Panc1 (cell line): ENCODE results near the gene ATP10A. TPM values are rescaled to one million over a fixed set of nuclear protein-coding genes. Genes with fewer than 3 reads are reported as not detected.

Experiments
- ATAC-seq: fragments of 200-7000 bp; cut with Tn5 transposase; 2 replicates; pipeline ENCODE4 v1.9.1; 2020; ENCODE audit warnings: mild to moderate bottlenecking, moderate library complexity
- BruUV-seq: library from RNA; stranded (reverse); fragments of 400-500 nt; replicated peaks from 2 replicates; lab custom pipeline; 2021; lab: Mats Ljungman, UMichigan
- CTCF ChIA-PET: fragments of 300-600 bp; sonication (Branson Sonifier 250); formaldehyde crosslinking; loops from one replicate; lab custom pipeline; 2022; ENCODE audit warnings: antibody characterized with exemption; lab: Charles Lee
- POLR2A ChIA-PET: fragments of 300-600 bp; sonication (Branson Sonifier 250); formaldehyde crosslinking; loops from one replicate; lab custom pipeline; 2022; ENCODE audit warnings: antibody characterized with exemption; lab: Charles Lee
- DNase-seq: peaks from one replicate; pipeline ENCODE4 v3.0.0-alpha.2; 2010; ENCODE audit warnings: low read depth, low spot score
- H3K27ac ChIP-seq: 2 replicates; pipeline ENCODE4 v1.5.1; 2011; ENCODE audit warnings: mild to moderate bottlenecking, low read length, inconsistent platforms
- H3K27me3 ChIP-seq: fragments of 200-500 bp; sonication (Bioruptor generic); 2 replicates; pipeline ENCODE4 v1.6.0; 2014; ENCODE audit warnings: low read length, inconsistent platforms; ENCODE audit not compliant: control insufficient read depth, insufficient read depth
- H3K36me3 ChIP-seq: fragments of 200-500 bp; sonication (Bioruptor generic); 2 replicates; pipeline ENCODE4 v1.5.1; 2014; ENCODE audit warnings: inconsistent platforms, mild to moderate bottlenecking, low read length, moderate library complexity; ENCODE audit not compliant: control insufficient read depth, insufficient read depth
- H3K4me1 ChIP-seq: 2 replicates; pipeline ENCODE4 v1.5.1; 2011; ENCODE audit warnings: inconsistent platforms, mild to moderate bottlenecking, low read length, moderate library complexity; ENCODE audit not compliant: control insufficient read depth, insufficient read depth
- H3K4me3 ChIP-seq, 2 experiments: 2 replicates each; pipeline ENCODE4 v1.5.1; 2011 to 2012; ENCODE audit warnings: low read depth in 2 of 2, low read length in 2 of 2, mild to moderate bottlenecking in 2 of 2, inconsistent platforms in 1 of 2, moderate library complexity in 1 of 2
- H3K9me3 ChIP-seq: fragments of 200-500 bp; sonication (Bioruptor generic); 2 replicates; pipeline ENCODE4 v1.5.1; 2014; ENCODE audit warnings: low read depth, mild to moderate bottlenecking, inconsistent platforms, low read length, moderate library complexity; ENCODE audit not compliant: control insufficient read depth, insufficient read depth
- POLR2AphosphoS5 ChIP-seq: IDR thresholded peaks from 2 replicates; pipeline ENCODE4 v1.6.1; 2012; ENCODE audit warnings: mild to moderate bottlenecking, low read depth, low read length, moderate library complexity
- SIN3A ChIP-seq: IDR thresholded peaks from 2 replicates; pipeline ENCODE4 v1.6.1; 2012; ENCODE audit warnings: low read depth, mild to moderate bottlenecking, low read length, moderate library complexity, borderline replicate concordance; ENCODE audit not compliant: insufficient read depth
- TCF7L2 ChIP-seq: IDR thresholded peaks from 2 replicates; pipeline ENCODE4 v1.6.1; 2011; ENCODE audit warnings: mild to moderate bottlenecking, low read depth, low read length, inconsistent platforms
- in situ Hi-C: cut with HindIII; loops from 2 replicates; pipeline ENCODE4 v1.10.0; 2016; ENCODE audit warnings: low sequenced_read_pairs, low pct_unique_long_range_greater_than_20kb
- intact Hi-C: fragments of 100-400 bp; cut with micrococcal nuclease; formaldehyde crosslinking; loops from one replicate; pipeline ENCODE4 v1.10.0; 2022; ENCODE audit not compliant: unreplicated experiment
- total RNA-seq: library from RNA; stranded (reverse); gene quantifications from one replicate; pipeline ENCODE4 v1.2.1, GENCODE V29; 2021; ENCODE audit not compliant: unreplicated experiment
- TF ChIP-seq, protein P1 (sequence below), 2 experiments: IDR thresholded peaks; 2 replicates each; pipeline ENCODE4 v1.6.1; 2011 to 2012; ENCODE audit warnings: low read depth in 2 of 2, control low read depth in 1 of 2, low read length in 1 of 2, mild to moderate bottlenecking in 1 of 2, moderate library complexity in 1 of 2; ENCODE audit not compliant: insufficient read depth in 1 of 2
- TF ChIP-seq, protein P2 (sequence below): fragments of 450-650 bp; IDR thresholded peaks from 2 replicates; pipeline ENCODE4 v1.5.1; 2017; ENCODE audit warnings: mild to moderate bottlenecking

The ATP10A gene
- total RNA-seq, 1 experiment from 2014 or later = 0.31 TPM

GRCh38 chr15:25770031-25770430 lies 93.1 kb downstream of the ATP10A start:
- Histone ChIP-seq H3K27ac (no peak overlapping the region), H3K4me1 (no peaks in the 10 kb centered on the region), H3K9me3 (no peaks in the 10 kb centered on the region), H3K4me3 (no peak overlapping the region), H3K27me3 (no peaks in the 10 kb centered on the region), H3K36me3 (no peaks in the 10 kb centered on the region)
- TF ChIP-seq SIN3A (no peak), POLR2AphosphoS5 (no peak), TCF7L2 (no peak)
- TF ChIP-seq, protein P1, sequence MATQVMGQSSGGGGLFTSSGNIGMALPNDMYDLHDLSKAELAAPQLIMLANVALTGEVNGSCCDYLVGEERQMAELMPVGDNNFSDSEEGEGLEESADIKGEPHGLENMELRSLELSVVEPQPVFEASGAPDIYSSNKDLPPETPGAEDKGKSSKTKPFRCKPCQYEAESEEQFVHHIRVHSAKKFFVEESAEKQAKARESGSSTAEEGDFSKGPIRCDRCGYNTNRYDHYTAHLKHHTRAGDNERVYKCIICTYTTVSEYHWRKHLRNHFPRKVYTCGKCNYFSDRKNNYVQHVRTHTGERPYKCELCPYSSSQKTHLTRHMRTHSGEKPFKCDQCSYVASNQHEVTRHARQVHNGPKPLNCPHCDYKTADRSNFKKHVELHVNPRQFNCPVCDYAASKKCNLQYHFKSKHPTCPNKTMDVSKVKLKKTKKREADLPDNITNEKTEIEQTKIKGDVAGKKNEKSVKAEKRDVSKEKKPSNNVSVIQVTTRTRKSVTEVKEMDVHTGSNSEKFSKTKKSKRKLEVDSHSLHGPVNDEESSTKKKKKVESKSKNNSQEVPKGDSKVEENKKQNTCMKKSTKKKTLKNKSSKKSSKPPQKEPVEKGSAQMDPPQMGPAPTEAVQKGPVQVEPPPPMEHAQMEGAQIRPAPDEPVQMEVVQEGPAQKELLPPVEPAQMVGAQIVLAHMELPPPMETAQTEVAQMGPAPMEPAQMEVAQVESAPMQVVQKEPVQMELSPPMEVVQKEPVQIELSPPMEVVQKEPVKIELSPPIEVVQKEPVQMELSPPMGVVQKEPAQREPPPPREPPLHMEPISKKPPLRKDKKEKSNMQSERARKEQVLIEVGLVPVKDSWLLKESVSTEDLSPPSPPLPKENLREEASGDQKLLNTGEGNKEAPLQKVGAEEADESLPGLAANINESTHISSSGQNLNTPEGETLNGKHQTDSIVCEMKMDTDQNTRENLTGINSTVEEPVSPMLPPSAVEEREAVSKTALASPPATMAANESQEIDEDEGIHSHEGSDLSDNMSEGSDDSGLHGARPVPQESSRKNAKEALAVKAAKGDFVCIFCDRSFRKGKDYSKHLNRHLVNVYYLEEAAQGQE (IDR thresholded peaks at IDR 0.05; ENCODE audit: insufficient read depth in 1 of 2, low read depth in 2 of 2, low read length in 1 of 2) = no peak
- TF ChIP-seq, protein P2, sequence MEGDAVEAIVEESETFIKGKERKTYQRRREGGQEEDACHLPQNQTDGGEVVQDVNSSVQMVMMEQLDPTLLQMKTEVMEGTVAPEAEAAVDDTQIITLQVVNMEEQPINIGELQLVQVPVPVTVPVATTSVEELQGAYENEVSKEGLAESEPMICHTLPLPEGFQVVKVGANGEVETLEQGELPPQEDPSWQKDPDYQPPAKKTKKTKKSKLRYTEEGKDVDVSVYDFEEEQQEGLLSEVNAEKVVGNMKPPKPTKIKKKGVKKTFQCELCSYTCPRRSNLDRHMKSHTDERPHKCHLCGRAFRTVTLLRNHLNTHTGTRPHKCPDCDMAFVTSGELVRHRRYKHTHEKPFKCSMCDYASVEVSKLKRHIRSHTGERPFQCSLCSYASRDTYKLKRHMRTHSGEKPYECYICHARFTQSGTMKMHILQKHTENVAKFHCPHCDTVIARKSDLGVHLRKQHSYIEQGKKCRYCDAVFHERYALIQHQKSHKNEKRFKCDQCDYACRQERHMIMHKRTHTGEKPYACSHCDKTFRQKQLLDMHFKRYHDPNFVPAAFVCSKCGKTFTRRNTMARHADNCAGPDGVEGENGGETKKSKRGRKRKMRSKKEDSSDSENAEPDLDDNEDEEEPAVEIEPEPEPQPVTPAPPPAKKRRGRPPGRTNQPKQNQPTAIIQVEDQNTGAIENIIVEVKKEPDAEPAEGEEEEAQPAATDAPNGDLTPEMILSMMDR = no peak
- ATAC-seq = no peak
- no peak for DNase-seq
- intact Hi-C loops (loop anchor here (10.0 kb wide), 1 partner anchor 55 kb away; no protein-coding TSS in a partner anchor), in situ Hi-C loops (no loop called here)
- CTCF ChIA-PET = no interaction called here
- no TSS peak for BruUV-seq
- POLR2A ChIA-PET = no interaction called here

- Histone ChIP-seq H3K9me3 (no peaks in the 10 kb centered on the region), H3K4me1 (no peaks in the 10 kb centered on the region), H3K27me3 (no peaks in the 10 kb centered on the region), H3K4me3 (no peak overlapping the region), H3K36me3 (no peaks in the 10 kb centered on the region), H3K27ac (no peak overlapping the region)
- CTCF ChIA-PET = no interaction called here
- POLR2A ChIA-PET = no interaction called here
- TF ChIP-seq, protein P2 = no peak
- no peak for TF ChIP-seq SIN3A
- no peak for TF ChIP-seq TCF7L2
- TF ChIP-seq, protein P1 (IDR thresholded peaks at IDR 0.05; ENCODE audit: insufficient read depth in 1 of 2, low read depth in 2 of 2, low read length in 1 of 2) = no peak
- TF ChIP-seq POLR2AphosphoS5 = no peak
- DNase-seq (no peak), ATAC-seq (no peak)
- no TSS peak for BruUV-seq
- intact Hi-C loops (no loop called here), in situ Hi-C loops (no loop called here)
These were observed 94.9 kb downstream of the ATP10A start for GRCh38 chr15:25768271-25768670.
